Activated CD8-positive, alpha-beta T cell treated with anti-CD3 and anti-CD28 coated beads for 36 hours (primary cell): ENCODE measurements around the gene RAB8A. TPM values are rescaled to one million over a fixed set of nuclear protein-coding genes. Genes with fewer than 3 reads are reported as not detected.

Experiments used
- ATAC-seq: fragments of 200-7000 bp; cut with Tn5 transposase; one replicate; pipeline ENCODE4 v1.10.0; 2021; ENCODE audit warnings: mild to moderate bottlenecking, moderate library complexity
- CTCF ChIA-PET: fragments of 350-600 bp; sonication (Branson Sonifier 250); formaldehyde crosslinking; loops from one replicate; lab custom pipeline; 2021; ENCODE audit warnings: antibody characterized with exemption; lab: Charles Lee
- POLR2A ChIA-PET: fragments of 350-600 bp; sonication (Branson Sonifier 250); formaldehyde crosslinking; loops from one replicate; lab custom pipeline; 2021; ENCODE audit warnings: antibody characterized with exemption; lab: Charles Lee
- DNase-seq: peaks from one replicate; pipeline ENCODE4 v3.0.0-alpha.2; 2020
- H3K27ac Mint-ChIP-seq: one replicate; pipeline ENCODE4 v1.8.0; 2021; ENCODE audit warnings: mild to moderate bottlenecking, mixed read lengths
- H3K27me3 Mint-ChIP-seq: one replicate; pipeline ENCODE4 v1.8.0; 2021; ENCODE audit warnings: mixed read lengths
- H3K36me3 Mint-ChIP-seq: one replicate; pipeline ENCODE4 v1.8.0; 2021; ENCODE audit warnings: low read depth, mixed read lengths
- H3K4me1 Mint-ChIP-seq: one replicate; pipeline ENCODE4 v1.8.0; 2021; ENCODE audit warnings: low read depth, mixed read lengths
- H3K4me3 Mint-ChIP-seq: one replicate; pipeline ENCODE4 v1.8.0; 2021; ENCODE audit warnings: mild to moderate bottlenecking, moderate library complexity, mixed read lengths
- H3K9me3 Mint-ChIP-seq: one replicate; pipeline ENCODE4 v1.8.0; 2021; ENCODE audit warnings: mixed read lengths
- CTCF ChIP-seq: fragments of 200-600 bp; IDR thresholded peaks from one replicate; pipeline ENCODE4 v1.8.0; 2022; ENCODE audit warnings: antibody characterized with exemption, mild to moderate bottlenecking
- intact Hi-C: fragments of 100-400 bp; cut with micrococcal nuclease; formaldehyde crosslinking; loops from one replicate; pipeline ENCODE4 v1.10.0; 2022
- total RNA-seq, 2 experiments: library from RNA; stranded (reverse); gene quantifications; one replicate each; pipeline ENCODE4 v1.2.3, GENCODE V29; 2021

RAB8A gene
- total RNA-seq, 2 experiments from 2014 or later, result 123 to 128 TPM

GRCh38 chr19:16106121-16106520 is 5.6 kb upstream of the RAB8A start:
- ATAC-seq (no peak), DNase-seq (no peak)
- Mint-ChIP-seq H3K27me3 (no peaks in the 10 kb centered on the region), H3K27ac (peak overlapping the region; percentile 56), H3K36me3 (peaks cover 16% of the 10 kb centered on the region), H3K9me3 (no peaks in the 10 kb centered on the region), H3K4me1 (peaks cover 3% of the 10 kb centered on the region), H3K4me3 (no peak overlapping the region)
- intact Hi-C loops, result no loop called here
- POLR2A ChIA-PET, result no interaction called here
- CTCF ChIA-PET, result interaction anchor here (0.8 to 5.4 kb wide), 5 partner anchors 19 to 73 kb away, joined by 3 to 20 read pairs (median 3); no protein-coding TSS in a partner anchor
- no peak for TF ChIP-seq CTCF

- Mint-ChIP-seq H3K4me3 (peak overlapping the region; percentile 95), H3K9me3 (no peaks in the 10 kb centered on the region), H3K4me1 (peaks cover 40% of the 10 kb centered on the region), H3K36me3 (peaks cover 25% of the 10 kb centered on the region), H3K27me3 (no peaks in the 10 kb centered on the region), H3K27ac (peak overlapping the region; percentile 98)
- no peak for ATAC-seq
- POLR2A ChIA-PET, result interaction anchor here (0.6 to 2.6 kb wide), 11 partner anchors 21 to 454 kb away, joined by 3 to 32 read pairs (median 6); partner anchors contain the start of genes FAM32A, HSH2D and TPM4
- no peak for TF ChIP-seq CTCF
- intact Hi-C loops, result loop anchor here (5.0 kb wide), 1 partner anchor 35 kb away; the partner anchor contains the start of gene TPM4
- DNase-seq, result peak; percentile 16
- CTCF ChIA-PET, result interaction anchor here (0.9 to 3.8 kb wide), 11 partner anchors 17 to 73 kb away, joined by 3 to 31 read pairs (median 6); partner anchors contain the start of genes FAM32A and TPM4
Observed at GRCh38 chr19:16111909-16112752, 442 bp downstream of the RAB8A start.

- no peaks in the 10 kb centered on the region for H3K27me3 Mint-ChIP-seq
- peaks cover 46% of the 10 kb centered on the region for H3K4me1 Mint-ChIP-seq
- POLR2A ChIA-PET, result interaction anchor here (0.6 to 1.8 kb wide), 6 partner anchors 14 to 455 kb away, joined by 3 to 7 read pairs (median 4); partner anchors contain the start of genes FAM32A and TPM4
Observed at GRCh38 chr19:16112778-16113177, 1.1 kb downstream of the RAB8A start.

GRCh38 chr19:16113727-16114126 is 2.0 kb downstream of the RAB8A start:
- intact Hi-C loops, result loop anchor here (5.0 kb wide), 1 partner anchor 36 kb away; the partner anchor contains the start of gene TPM4
- peak overlapping the region; percentile 72 for H3K27ac Mint-ChIP-seq
- ChIA-PET POLR2A (interaction anchor here (0.8 to 1.8 kb wide), 5 partner anchors 14 to 72 kb away, joined by 3 to 7 read pairs (median 4); partner anchors contain the start of genes FAM32A and TPM4), CTCF (interaction anchor here (1.1 to 3.8 kb wide), 4 partner anchors 27 to 51 kb away, joined by 3 to 31 read pairs (median 4); partner anchors contain the start of gene TPM4)
- H3K36me3 Mint-ChIP-seq, result peaks cover 38% of the 10 kb centered on the region
- no peak for TF ChIP-seq CTCF
- peak; percentile 21 for DNase-seq
- peak overlapping the region; percentile 51 for H3K4me3 Mint-ChIP-seq
- H3K27me3 Mint-ChIP-seq, result no peaks in the 10 kb centered on the region
- H3K4me1 Mint-ChIP-seq, result peaks cover 56% of the 10 kb centered on the region
- no peaks in the 10 kb centered on the region for H3K9me3 Mint-ChIP-seq
- no peak for ATAC-seq

More at GRCh38 chr19:16112778-16113177, 1.1 kb downstream of the RAB8A start:
- Mint-ChIP-seq H3K27ac (peak overlapping the region; percentile 98), H3K36me3 (peaks cover 30% of the 10 kb centered on the region), H3K4me3 (peak overlapping the region; percentile 95), H3K9me3 (no peaks in the 10 kb centered on the region)
- DNase-seq, result no peak
- no peak for ATAC-seq
- TF ChIP-seq CTCF, result no peak
- intact Hi-C loops, result loop anchor here (5.0 kb wide), 1 partner anchor 35 kb away; the partner anchor contains the start of gene TPM4
- CTCF ChIA-PET, result interaction anchor here (0.7 to 3.8 kb wide), 9 partner anchors 22 to 73 kb away, joined by 3 to 31 read pairs (median 4); partner anchors contain the start of genes FAM32A and TPM4
